ENCODE measurements around the gene GALNT13. TPM values are rescaled to one million over a fixed set of nuclear protein-coding genes. Genes with fewer than 3 reads are reported as not detected.

Gene GALNT13
- total RNA-seq, 2 experiments from 2014 or later, result 0.32 to 0.60 TPM

DNA sequence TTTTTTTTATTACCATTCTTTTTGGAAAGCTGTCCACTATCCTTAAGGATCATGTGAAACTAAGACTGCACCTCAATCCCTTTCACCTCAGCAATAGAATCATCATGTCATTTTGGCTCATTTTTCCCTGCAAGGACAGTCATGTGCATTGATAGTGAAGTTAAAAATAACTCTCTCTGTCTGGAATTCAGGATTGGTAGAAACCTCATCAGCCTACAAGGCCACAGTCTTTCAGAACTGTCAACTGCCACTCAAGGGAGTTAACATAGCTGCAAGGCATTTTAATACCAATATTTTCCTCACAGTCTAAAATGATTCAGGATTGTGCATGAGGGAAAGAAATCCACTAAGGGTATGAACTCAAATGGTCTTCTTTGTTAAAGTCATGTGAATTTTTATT, 625.3 kb downstream of the GALNT13 start:
- no peaks in the 10 kb centered on the region for H3K27me3 Mint-ChIP-seq

More for the DNA sequence above, 625.3 kb downstream of the GALNT13 start:
- no peak overlapping the region for H3K27ac Mint-ChIP-seq
- DNase-seq (no peak), ATAC-seq (no peak)
- POLR2A ChIA-PET, result no interaction called here
- H3K4me1 Mint-ChIP-seq (ENCODE audit: low read depth), result no peaks in the 10 kb centered on the region
- H3K4me3 Mint-ChIP-seq, result no peak overlapping the region
- H3K9me3 Mint-ChIP-seq, result peaks cover 8% of the 10 kb centered on the region
- no peak for TF ChIP-seq CTCF (IDR thresholded peaks at IDR 0.05)
- no peaks in the 10 kb centered on the region for H3K36me3 Mint-ChIP-seq (ENCODE audit: low read depth)
- intact Hi-C loops (cut with micrococcal nuclease), result no loop called here
- CTCF ChIA-PET, result no interaction called here
